Measurements from ENCODE around the gene ZBTB7B. TPM values are rescaled to one million over a fixed set of nuclear protein-coding genes. Genes with fewer than 3 reads are reported as not detected.
A peak's percentile ranks its signal among the peaks of the same experiment; 100 is the strongest.

The ZBTB7B gene
- total and polyA plus RNA-seq, 9 of the 15 experiments (the other 6 are each of a cell fraction or from before 2014, with no cell fraction given) = 0.04 to 46.5 (median 15.2) TPM

DNA sequence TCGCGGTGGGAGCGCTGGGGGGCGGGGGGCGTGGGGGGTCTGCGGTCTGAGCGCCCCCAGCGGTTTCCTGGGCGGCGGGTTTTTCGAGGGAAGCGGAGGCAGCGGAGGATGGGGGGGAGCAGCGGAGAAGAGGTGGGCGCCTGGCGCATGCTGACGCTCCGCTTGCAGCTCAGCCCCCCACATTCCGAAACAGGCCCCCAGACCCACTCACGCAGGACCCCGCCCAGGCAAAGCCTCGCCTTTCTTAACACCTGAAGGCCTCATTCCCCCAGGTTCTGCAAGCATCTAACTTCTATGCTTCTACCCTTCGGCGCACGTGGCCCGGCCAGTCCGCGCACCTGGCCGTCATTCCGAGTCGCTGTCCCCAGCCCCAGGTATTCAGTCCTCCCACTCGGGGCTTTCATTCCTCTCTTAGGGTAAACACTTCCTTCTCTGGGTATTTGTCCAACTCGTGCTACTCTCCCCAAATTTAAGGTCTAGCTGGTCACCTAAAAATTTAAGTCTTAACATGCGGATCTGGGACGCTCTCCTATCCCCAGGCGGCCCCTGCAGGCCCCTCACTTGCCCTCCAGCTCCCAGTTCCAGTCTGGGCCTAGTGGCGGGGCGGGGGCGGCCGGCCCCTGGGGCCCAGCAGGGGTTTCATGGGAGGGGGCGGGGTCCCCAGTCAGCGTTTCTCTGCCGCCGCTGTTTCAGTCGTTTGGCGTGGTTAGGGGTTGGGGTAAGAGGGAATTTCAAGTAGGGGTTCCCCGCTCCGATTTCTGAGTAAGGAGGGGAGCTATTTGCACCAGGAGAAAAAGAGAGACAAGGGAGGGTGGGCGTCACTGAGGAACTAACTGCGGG lies 2.8 kb upstream of the ZBTB7B start (continued):
- TF ChIP-seq ASH1L (IDR thresholded peaks at IDR 0.05; ENCODE audit: borderline replicate concordance, low read depth, partially characterized antibody) (no peak), RBM25 (IDR thresholded peaks at IDR 0.05; ENCODE audit: low read depth, low read length, severe bottlenecking) (no peak), ETV6 (IDR thresholded peaks at IDR 0.05; ENCODE audit: borderline replicate concordance in 1 of 2, low read depth in 2 of 2, low read length in 1 of 2) (no peak), ETV6 (CRISPR knock-in tag; IDR thresholded peaks at IDR 0.05; ENCODE audit: borderline replicate concordance) (no peak), HDAC6 (IDR thresholded peaks at IDR 0.05; ENCODE audit: low read depth, low read length) (no peak), SMARCA4 (IDR thresholded peaks at IDR 0.05) (0 out of 2 replicates have a peak, but pooled peaks have one; percentile 36), ZNF384 (IDR thresholded peaks at IDR 0.05; ENCODE audit: low read depth, low read length) (no peak), BMI1 (IDR thresholded peaks at IDR 0.05; ENCODE audit: low read length) (no peak), L3MBTL2 (IDR thresholded peaks at IDR 0.05) (peak; percentile 96), ZBED1 (IDR thresholded peaks at IDR 0.05) (no peak), SMAD3 (CRISPR knock-in tag; conservative IDR thresholded peaks at IDR 0.05) (no peak), ZNF140 (CRISPR knock-in tag; IDR thresholded peaks at IDR 0.05) (no peak), HEY1 (CRISPR knock-in tag; IDR thresholded peaks at IDR 0.05; ENCODE audit: borderline replicate concordance) (no peak), TFAM (CRISPR knock-in tag; conservative IDR thresholded peaks at IDR 0.05) (no peak), TCF7L2 (IDR thresholded peaks at IDR 0.05; ENCODE audit: low read depth, low read length) (no peak), RBM39 (optimal IDR thresholded peaks at IDR 0.05; ENCODE audit: low read depth, low read length) (no peak), DACH1 (IDR thresholded peaks at IDR 0.05; ENCODE audit: partially characterized antibody) (no peak)
- TF ChIP-seq, protein P1, sequence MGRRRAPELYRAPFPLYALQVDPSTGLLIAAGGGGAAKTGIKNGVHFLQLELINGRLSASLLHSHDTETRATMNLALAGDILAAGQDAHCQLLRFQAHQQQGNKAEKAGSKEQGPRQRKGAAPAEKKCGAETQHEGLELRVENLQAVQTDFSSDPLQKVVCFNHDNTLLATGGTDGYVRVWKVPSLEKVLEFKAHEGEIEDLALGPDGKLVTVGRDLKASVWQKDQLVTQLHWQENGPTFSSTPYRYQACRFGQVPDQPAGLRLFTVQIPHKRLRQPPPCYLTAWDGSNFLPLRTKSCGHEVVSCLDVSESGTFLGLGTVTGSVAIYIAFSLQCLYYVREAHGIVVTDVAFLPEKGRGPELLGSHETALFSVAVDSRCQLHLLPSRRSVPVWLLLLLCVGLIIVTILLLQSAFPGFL (CRISPR knock-in tag; IDR thresholded peaks at IDR 0.05) = no peak
- TF ChIP-seq, protein P2, sequence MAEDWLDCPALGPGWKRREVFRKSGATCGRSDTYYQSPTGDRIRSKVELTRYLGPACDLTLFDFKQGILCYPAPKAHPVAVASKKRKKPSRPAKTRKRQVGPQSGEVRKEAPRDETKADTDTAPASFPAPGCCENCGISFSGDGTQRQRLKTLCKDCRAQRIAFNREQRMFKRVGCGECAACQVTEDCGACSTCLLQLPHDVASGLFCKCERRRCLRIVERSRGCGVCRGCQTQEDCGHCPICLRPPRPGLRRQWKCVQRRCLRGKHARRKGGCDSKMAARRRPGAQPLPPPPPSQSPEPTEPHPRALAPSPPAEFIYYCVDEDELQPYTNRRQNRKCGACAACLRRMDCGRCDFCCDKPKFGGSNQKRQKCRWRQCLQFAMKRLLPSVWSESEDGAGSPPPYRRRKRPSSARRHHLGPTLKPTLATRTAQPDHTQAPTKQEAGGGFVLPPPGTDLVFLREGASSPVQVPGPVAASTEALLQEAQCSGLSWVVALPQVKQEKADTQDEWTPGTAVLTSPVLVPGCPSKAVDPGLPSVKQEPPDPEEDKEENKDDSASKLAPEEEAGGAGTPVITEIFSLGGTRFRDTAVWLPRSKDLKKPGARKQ (CRISPR knock-in tag; IDR thresholded peaks at IDR 0.05) = no peak
- TF ChIP-seq, protein P3, sequence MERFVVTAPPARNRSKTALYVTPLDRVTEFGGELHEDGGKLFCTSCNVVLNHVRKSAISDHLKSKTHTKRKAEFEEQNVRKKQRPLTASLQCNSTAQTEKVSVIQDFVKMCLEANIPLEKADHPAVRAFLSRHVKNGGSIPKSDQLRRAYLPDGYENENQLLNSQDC (CRISPR knock-in tag; IDR thresholded peaks at IDR 0.05) = no peak
- TF ChIP-seq, protein P4, sequence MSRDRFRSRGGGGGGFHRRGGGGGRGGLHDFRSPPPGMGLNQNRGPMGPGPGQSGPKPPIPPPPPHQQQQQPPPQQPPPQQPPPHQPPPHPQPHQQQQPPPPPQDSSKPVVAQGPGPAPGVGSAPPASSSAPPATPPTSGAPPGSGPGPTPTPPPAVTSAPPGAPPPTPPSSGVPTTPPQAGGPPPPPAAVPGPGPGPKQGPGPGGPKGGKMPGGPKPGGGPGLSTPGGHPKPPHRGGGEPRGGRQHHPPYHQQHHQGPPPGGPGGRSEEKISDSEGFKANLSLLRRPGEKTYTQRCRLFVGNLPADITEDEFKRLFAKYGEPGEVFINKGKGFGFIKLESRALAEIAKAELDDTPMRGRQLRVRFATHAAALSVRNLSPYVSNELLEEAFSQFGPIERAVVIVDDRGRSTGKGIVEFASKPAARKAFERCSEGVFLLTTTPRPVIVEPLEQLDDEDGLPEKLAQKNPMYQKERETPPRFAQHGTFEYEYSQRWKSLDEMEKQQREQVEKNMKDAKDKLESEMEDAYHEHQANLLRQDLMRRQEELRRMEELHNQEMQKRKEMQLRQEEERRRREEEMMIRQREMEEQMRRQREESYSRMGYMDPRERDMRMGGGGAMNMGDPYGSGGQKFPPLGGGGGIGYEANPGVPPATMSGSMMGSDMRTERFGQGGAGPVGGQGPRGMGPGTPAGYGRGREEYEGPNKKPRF (IDR thresholded peaks at IDR 0.05; ENCODE audit: low read depth, low read length) = no peak

Data from K562 (cell line).